ENCODE results near the gene TESK2.
"Not testable (repeated sequence)": the region's sequence is repeated elsewhere in the genome, so short reads cannot be mapped to it uniquely, and the experiment has no call there.

The TESK2 gene

DNA sequence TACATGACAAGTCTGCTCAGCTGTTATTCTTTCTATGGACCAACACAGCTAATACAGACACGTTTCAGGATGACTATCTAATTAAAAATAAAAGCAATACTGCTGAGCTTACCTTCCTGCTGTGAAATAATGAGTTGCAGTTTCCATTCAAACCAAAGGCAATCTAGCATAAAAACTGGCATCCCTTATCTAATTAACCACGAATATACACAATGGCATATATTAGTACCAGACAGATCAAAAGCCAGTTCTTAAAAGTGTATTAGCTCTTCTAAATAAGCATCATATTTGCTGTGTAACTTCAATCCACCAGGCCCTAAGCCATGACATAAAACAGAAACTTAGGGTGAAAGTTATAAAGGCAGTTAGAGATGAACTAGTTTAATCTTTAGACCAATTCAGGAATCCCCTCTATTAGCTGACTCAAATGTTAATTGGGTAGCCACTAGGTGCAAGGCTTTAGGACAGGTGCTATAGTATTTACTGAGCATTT is 20.6 kb downstream of the TESK2 start:
- no peak for DNase-seq

DNA sequence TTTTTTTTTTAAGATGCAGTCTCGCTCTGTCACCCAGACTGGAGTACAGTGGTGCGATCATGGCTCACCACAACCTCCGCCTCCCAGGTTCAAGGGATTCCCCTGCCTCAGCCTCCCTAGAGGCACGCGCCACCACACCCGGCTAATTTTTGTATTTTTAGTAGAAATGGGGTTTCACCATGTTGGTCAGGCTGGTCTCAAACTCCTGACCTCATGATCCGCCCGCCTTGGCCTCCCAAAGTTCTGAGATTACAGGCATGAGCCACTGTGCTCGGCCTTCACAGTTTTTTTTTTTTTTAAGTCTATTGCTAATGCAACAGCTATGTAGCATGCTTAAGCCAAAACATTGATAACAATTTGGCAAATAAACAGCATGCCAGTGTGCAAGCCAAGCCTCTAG is 23.6 kb downstream of the TESK2 start:
- not testable (repeated sequence) for DNase-seq

GRCh38 chr1:45465277-45465676 is 25.7 kb downstream of the TESK2 start:
- no peak for DNase-seq

GRCh38 chr1:45458894-45459293 is 32.1 kb downstream of the TESK2 start:
- DNase-seq = no peak

- DNase-seq = no peak
These were observed 34.4 kb downstream of the TESK2 start for GRCh38 chr1:45456531-45456930.

GRCh38 chr1:45455162-45455561 is 35.8 kb downstream of the TESK2 start:
- no peak for DNase-seq

- no peak for DNase-seq
These were observed 36.5 kb downstream of the TESK2 start for GRCh38 chr1:45454464-45454863.

DNA sequence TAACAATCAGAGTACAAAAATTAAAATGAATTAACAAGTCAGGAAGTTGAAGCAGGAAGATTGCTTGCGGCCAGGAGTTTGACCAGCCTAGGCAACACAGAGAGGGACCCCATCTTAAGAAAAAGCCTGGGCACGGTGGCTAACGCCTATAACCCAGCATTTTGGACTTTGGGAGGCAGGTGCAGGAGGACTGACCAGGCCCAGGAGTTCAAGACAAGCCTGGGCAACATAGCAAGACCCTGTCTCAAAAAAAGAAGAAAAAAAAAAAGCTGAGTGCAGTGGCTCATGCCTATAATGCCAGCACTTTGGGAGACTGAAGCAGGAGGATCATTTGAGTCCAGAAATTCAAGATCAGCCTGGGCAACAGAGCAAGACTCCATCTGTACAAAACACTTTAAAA is 38.5 kb downstream of the TESK2 start:
- DNase-seq = no peak

DNA sequence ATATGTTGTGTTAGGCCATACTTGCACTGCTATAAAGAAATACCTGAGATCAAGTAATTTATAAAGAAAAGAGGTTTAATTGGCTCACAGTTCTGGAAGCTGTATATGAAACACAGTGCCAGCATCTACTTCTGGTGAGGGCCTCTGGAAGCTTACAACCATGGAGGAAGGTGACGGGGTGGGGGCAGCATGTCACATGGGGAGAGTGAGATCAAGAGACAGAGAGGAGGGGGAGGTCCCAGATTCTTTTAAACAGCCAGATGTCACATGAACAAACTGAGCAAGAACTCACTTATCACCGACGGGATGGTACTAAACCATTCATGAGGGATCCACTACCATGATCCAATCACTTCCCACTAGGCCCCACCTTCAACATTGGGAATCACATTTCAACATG is 42.6 kb downstream of the TESK2 start:
- DNase-seq = no peak

DNA sequence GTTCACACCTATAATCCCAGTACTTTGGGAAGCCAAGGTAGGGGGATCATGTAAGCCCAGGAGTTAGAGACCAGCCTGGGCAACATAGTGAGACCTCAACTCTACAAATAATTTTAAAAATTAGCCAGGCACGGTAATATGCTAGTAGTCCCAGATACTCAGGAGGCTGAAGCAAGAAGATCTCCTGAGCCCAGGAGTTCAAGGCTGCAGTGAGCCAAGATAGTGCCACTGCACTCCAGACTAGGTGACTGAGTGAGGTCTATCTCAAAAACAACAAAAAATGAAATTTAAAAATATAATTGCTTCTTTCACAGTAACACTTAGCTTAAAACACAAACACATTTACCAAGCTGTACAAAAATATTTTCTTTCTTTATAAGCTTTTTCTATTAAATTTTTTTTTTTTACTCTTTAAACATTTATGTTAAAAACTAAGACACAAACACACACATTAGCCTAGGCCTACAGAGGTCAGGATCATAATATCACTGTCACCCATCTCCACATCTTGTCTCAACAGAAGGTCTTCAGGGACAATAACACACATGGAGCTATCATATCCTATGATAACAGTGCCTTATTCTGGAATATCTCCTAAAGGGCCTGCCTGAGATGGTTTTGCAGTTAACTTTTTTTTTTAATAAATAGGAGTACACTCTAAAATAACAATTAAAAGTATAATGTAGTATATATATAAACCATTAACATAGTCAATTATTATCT is 43.9 kb downstream of the TESK2 start:
- DNase-seq = no peak

GRCh38 chr1:45446530-45446929 is 44.4 kb downstream of the TESK2 start:
- DNase-seq = no peak

- DNase-seq = no peak
These were observed 46.3 kb downstream of the TESK2 start for GRCh38 chr1:45444609-45445131.

DNA sequence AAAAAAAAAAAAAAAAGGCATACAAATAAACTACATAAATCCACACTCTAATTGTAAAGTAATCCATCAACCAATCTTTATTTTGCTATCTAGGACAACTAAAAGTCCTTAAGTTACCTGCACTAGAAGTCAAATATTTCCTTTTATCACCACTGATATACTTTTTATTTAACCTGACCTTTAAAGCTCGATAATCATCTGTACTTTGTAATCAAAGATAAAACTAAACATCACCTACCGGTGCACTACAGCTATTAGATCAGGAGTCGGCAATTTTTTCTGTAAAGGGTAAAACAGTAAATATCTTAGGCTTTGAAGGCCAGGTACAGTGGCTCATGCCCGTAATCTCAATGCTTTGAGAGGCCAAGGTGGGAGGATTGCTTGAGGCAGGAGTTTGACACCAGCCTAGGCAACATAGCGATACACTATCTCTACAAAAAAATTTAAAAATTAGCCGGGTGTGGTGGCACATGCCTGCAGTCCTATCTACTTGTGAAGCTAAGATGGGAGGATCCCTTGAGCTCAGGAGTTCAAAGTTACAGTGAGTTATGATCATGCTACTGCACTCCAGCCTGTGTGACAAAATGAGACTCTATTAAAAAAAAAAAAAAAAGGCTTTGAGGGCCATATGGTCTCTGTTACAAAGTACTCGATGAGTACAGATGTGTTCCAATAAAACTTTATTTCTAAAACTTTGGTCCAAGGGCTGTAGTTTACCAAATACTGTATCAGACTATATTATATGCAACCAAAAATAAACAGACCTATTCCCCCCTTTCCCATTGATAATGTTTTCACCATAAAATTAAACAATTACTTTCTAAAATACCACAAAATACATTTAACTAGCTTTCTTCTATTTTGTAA is 47.1 kb downstream of the TESK2 start:
- no peak for DNase-seq

GRCh38 chr1:45442272-45442671 is 48.7 kb downstream of the TESK2 start:
- no peak for DNase-seq

- DNase-seq = no peak
These were observed 53.6 kb downstream of the TESK2 start for GRCh38 chr1:45437323-45437722.

- DNase-seq = no peak
These were observed 60.5 kb downstream of the TESK2 start for GRCh38 chr1:45430490-45430889.

- no peak for DNase-seq
These were observed 61.3 kb downstream of the TESK2 start for GRCh38 chr1:45429561-45430159.

- DNase-seq = no peak
These were observed 66.9 kb downstream of the TESK2 start for GRCh38 chr1:45423906-45424678.

DNA sequence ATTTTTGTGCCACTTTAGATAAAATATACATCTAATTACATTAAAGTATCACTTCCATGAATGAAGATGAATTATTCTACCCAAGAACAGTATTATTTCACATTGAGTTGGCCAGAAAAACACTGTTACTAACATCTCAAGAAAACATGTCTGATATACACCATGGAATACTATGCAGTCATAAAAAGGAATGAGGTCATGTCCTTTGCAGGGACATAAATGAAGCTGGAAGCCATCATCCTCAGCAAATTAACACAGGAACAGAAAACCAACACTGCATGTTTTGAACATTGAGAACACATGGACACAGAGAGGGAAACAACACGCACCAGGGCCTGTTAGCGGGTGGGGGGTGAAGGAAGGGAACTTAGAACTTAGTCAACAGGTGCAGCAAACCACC is 69.0 kb downstream of the TESK2 start:
- no peak for DNase-seq

DNA sequence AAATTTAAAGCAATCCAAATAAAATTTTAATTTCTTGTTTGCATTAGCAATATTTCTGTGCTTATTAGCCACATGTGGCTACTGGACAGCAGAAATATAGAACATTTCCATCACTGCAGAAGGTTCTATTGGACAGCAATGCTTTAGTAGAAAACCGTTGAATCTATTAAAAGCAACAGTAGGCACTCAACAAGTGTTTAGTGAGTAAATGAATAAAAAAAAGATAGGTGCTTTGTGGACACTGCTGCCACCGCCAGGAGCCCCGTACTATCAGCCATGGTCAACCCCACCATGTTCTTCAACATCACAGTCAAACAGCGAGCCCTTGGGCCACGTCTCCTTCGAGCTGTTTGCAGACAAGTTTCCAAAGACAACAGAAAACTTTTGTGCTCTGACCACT is 76.2 kb downstream of the TESK2 start:
- no peak for DNase-seq

DNA sequence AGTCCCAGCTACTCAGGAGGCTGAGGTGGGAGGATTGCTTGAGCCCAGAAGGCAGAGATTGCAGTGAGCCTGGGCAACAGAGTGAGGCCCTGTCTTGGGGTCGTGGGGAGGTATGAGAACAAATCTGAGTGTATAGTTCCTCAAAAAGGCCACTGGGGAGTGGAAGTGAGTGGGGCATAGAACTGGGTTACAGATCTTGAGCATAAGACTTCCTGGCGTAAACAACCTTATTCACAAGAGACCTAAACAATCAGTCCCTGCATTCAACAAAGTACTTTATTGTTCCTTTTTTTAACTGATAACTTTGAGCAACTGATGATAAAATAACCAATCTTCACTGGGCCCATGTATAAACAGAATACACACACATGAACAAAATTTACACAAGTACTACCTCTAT is 78.1 kb downstream of the TESK2 start:
- no peak for DNase-seq

DNA sequence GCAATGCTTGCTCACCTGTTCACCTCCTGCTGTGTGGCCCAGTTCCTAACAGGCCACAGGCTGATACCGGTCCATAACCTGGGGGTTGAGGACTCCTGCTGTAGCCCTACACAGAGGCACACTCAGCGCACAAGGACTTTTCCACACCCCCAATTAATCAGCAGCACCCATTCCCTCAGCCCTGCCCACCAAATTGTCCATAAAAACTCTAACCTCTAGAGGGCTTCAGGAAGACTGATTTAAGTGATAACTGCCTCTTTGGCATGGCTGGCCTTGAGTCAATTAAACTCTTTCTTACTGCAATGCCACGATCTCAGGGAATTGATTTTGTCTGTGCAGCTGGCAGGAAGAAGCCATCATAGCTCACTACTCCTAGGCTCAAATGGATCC is 79.5 kb downstream of the TESK2 start:
- DNase-seq = no peak

Measured in activated naive CD4-positive, alpha-beta T cell treated with anti-CD3 and anti-CD28 coated beads, Interleukin-2, amount 50 U/mL, for 16 hours (primary cell).